Stimulated activated CD4-positive, alpha-beta T cell treated with anti-CD3 and anti-CD28 coated beads, Interleukin-2, amount 100 ng/mL, for 48 hours (primary cell): ENCODE measurements around the gene NCK2.

Experiments used
- DNase-seq, 2 donors: peaks; one replicate each; pipeline ENCODE4 v3.0.0-alpha.2; 2020

NCK2 gene

DNA sequence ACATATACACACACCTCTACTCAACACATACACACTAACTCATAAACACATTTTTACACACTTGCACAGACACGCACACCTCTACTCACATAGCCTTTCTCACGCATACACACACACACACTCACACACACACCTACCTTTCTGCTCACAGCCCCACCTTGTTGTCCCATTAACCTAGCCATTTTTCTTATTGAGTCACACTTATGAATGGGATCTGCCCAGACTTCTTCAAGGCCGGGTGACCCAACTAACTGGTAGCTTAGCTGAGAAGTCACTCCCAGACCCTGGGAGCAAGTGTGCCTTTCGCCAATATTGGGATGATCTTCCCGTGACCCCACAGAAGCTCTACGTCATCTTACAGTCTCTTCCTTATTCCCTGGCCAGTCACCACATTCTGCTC is 192.2 kb downstream of the NCK2 start:
- DNase-seq = no peak

DNA sequence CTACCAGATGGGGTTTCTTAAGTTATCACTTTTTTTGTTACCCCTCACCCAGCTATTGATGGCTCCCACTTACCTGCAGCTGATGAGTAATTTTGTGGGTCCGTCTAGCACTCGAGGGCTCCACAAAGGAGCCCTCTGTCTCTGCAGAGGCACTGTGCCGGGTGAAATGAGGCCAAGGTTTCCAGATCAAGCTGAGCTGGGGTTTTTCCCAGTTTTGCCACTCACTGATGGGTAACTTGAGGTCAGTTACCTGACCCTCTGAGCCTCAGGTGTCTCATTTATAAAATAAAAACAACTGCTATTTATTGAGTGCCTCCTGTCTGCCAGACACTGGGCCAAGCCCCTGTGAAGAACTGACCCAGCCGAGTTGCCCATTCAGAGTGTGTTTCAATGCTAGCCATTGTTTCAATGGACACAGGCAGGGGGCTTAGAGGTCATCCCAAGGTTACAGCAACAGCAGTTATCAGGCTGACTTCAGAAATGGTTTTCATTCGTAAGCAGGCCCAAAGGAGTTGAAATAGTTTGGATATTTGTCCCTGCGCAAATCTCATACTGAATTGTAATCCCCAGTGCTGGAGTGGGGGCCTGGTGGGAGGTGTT is 192.9 kb downstream of the NCK2 start:
- no peak for DNase-seq
